Stimulated activated CD8-positive, alpha-beta memory T cell treated with anti-CD3 and anti-CD28 coated beads, Interleukin-2, amount 100 ng/mL, for 1 hour (primary cell): ENCODE results near the gene SLC13A5.

Experiments used
- DNase-seq, 2 donors: peaks; one replicate each; pipeline ENCODE4 v3.0.0-alpha.2; 2020; ENCODE audit warnings: low read depth in 2 of 2

SLC13A5 gene

GRCh38 chr17:6638046-6638908, 74.9 kb downstream of the SLC13A5 start:
- no peak for DNase-seq

DNA sequence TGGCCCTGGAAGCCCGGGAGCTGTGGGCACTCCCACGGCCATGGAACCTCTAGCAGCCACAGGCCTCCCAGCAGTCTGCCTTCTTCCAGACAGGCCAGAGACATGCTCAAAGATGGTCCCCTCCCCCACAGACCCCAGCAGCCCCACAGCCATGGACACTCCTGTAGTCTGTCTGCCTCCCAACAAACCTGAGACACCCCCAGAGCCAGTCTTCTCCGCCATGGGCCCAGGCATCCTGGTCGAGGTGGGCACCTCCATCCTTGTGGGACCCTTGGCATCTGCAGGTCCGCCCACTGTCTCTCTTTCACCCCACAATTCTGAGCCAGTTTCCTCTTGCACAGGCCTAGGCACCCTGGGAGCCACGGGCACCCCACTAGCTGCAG, 75.7 kb downstream of the SLC13A5 start:
- no peak for DNase-seq

DNA sequence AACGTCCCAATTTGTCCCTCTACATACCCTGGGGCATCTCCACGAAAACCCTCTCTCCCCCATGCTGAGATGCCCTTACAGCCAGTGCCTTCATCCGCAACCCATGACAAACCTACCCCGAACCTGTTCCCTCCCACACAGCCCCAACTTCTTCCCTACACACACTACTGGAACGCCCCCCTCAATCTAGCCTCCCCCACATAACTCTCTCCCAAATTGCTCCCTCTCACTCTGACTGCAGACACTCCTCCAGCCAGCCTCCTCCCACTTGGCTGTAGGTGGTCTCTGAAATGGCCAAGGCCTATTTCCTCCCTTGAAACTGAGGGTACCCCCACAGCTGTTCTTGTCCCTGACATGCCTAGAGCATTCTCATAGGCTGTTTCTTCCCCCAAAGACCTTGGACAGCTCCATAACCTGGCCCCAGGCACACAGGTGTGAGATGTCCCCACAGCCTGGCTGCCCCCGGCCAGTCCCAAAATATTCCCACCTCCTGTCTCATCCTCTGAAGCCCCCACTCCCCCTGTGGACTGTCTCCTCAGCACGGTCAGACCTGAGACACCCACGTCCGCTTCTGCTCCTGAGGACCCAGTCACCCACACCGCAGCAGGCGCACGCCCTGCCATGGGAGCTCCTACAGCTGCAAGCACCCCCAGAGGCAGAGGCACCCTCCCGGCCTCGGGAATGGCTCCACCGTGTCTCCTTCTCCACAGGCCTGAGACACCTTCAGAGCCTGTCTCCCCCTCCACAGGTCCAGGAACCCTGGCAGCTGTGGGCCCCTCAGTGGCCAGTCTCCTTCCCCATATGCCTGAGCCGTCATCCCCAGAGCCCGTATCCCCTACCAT, 76.3 kb downstream of the SLC13A5 start:
- DNase-seq = no peak

DNA sequence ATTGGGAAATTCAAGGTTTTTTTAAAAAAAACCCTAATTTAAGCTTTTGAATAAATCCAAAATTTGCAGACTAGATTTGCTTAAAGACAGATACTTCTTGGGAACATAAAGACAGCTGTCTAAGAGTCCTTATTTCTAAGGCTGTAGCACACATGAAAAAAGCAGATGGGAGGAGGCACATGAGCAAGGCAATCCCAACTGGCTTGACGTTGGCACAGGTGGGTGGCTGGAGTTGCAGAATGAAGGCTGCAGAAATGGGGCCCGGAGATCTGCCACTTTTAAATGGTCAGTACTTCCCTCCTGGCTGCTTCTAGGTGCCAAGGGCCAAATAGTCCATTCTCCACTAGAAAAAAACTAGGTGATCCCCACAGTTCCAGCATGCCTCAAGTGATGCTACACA, 77.1 kb downstream of the SLC13A5 start:
- DNase-seq = no peak
